PC-3 (cell line): ENCODE data around the gene WHRN. TPM values are rescaled to one million over a fixed set of nuclear protein-coding genes. Genes with fewer than 3 reads are reported as not detected.

Source experiments
- ATAC-seq: fragments of 200-7000 bp; cut with Tn5 transposase; 2 replicates; pipeline ENCODE4 v1.9.1; 2020; ENCODE audit warnings: mild to moderate bottlenecking, moderate library complexity
- BruUV-seq: library from RNA; stranded (reverse); fragments of 400-500 nt; replicated peaks from 2 replicates; lab custom pipeline; 2021; lab: Mats Ljungman, UMichigan
- CTCF ChIA-PET: fragments of 300-600 bp; sonication (Branson Sonifier 250); formaldehyde crosslinking; loops from one replicate; lab custom pipeline; 2022; ENCODE audit warnings: antibody characterized with exemption; lab: Charles Lee
- POLR2A ChIA-PET: fragments of 300-600 bp; sonication (Branson Sonifier 250); formaldehyde crosslinking; loops from one replicate; lab custom pipeline; 2022; ENCODE audit warnings: antibody characterized with exemption; ENCODE audit not compliant: unreplicated experiment; lab: Charles Lee
- DNase-seq: peaks from one replicate; pipeline ENCODE4 v3.0.0-alpha.2; 2015
- H2AFZ ChIP-seq: fragments of 300-600 bp; sonication (generic); 2 replicates; pipeline ENCODE4 v1.6.0; 2016; ENCODE audit warnings: antibody characterized with exemption, low read length
- H3F3A ChIP-seq: fragments of 300-600 bp; sonication (generic); one replicate; pipeline ENCODE4 v1.6.0; 2017; ENCODE audit warnings: antibody characterized with exemption, low read length, control low read depth, mild to moderate bottlenecking; ENCODE audit not compliant: unreplicated experiment
- H3K27ac ChIP-seq: fragments of 300-600 bp; sonication (generic); 2 replicates; pipeline ENCODE4 v1.5.1; 2016; ENCODE audit warnings: mild to moderate bottlenecking, low read length
- H3K27me3 ChIP-seq: fragments of 300-600 bp; sonication (generic); 2 replicates; pipeline ENCODE4 v1.6.1; 2016; ENCODE audit warnings: low read length, mixed read lengths
- H3K36me3 ChIP-seq: fragments of 300-600 bp; sonication (generic); 2 replicates; pipeline ENCODE4 v1.6.1; 2016; ENCODE audit warnings: low read depth, mixed run types, low read length, mixed read lengths
- H3K4me1 ChIP-seq: fragments of 300-600 bp; sonication (generic); 2 replicates; pipeline ENCODE4 v1.5.1; 2016; ENCODE audit warnings: low read length; ENCODE audit not compliant: insufficient read depth
- H3K4me2 ChIP-seq: fragments of 300-600 bp; sonication (generic); 2 replicates; pipeline ENCODE4 v1.6.0; 2016; ENCODE audit warnings: low read length
- H3K4me3 ChIP-seq: fragments of 300-600 bp; sonication (generic); 2 replicates; pipeline ENCODE4 v1.5.1; 2016; ENCODE audit warnings: mild to moderate bottlenecking, low read length, mixed read lengths
- H3K79me2 ChIP-seq: fragments of 300-600 bp; sonication (generic); 2 replicates; pipeline ENCODE4 v1.6.1; 2017; ENCODE audit warnings: low read length, mixed read lengths
- H3K9ac ChIP-seq: fragments of 300-600 bp; sonication (generic); 2 replicates; pipeline ENCODE4 v1.6.0; 2016; ENCODE audit warnings: mild to moderate bottlenecking, low read length
- H3K9me2 ChIP-seq: fragments of 300-600 bp; sonication (generic); replicated peaks from 2 replicates; pipeline ENCODE4 v1.6.1; 2016; ENCODE audit warnings: mixed run types, low read length, mixed read lengths
- H3K9me3 ChIP-seq: fragments of 300-600 bp; sonication (generic); 2 replicates; pipeline ENCODE4 v1.6.1; 2016; ENCODE audit warnings: low read length, mixed read lengths
- H4K20me1 ChIP-seq: fragments of 300-600 bp; sonication (generic); 2 replicates; pipeline ENCODE4 v1.6.1; 2016; ENCODE audit warnings: low read length, mixed read lengths
- EZH2 ChIP-seq: fragments of 300-600 bp; sonication (generic); IDR thresholded peaks from one replicate; pipeline ENCODE4 v1.6.1; 2017; ENCODE audit warnings: antibody characterized with exemption, mild to moderate bottlenecking, low read length; ENCODE audit not compliant: unreplicated experiment
- EZH2phosphoT487 ChIP-seq: fragments of 300-600 bp; sonication (generic); IDR thresholded peaks from 2 replicates; pipeline ENCODE4 v1.6.1; 2018; ENCODE audit warnings: mild to moderate bottlenecking, antibody characterized with exemption, low read length, borderline replicate concordance
- intact Hi-C: fragments of 100-400 bp; cut with micrococcal nuclease; formaldehyde crosslinking; loops from 2 replicates; pipeline ENCODE4 v1.9.0; 2023
- total RNA-seq: library from RNA; depleted of rRNA; stranded (reverse); fragments of >200 nt; gene quantifications from 2 replicates; pipeline ENCODE4 v1.2.3, GENCODE V29; 2014
- TF ChIP-seq, protein P1 (sequence below): fragments of 300-600 bp; sonication (generic); conservative IDR thresholded peaks from 2 replicates; pipeline ENCODE4 v1.5.1; 2017; ENCODE audit warnings: antibody characterized with exemption, low read depth, mild to moderate bottlenecking, low read length

Gene WHRN
- total RNA-seq, 1 experiment from 2014 or later = 10.5 TPM

GRCh38 chr9:114375386-114376175 lies 129.7 kb downstream of the WHRN start:
- no peaks in the 10 kb centered on the region for H3K27me3 ChIP-seq
- no peaks in the 10 kb centered on the region for H3F3A ChIP-seq
- ATAC-seq = no peak
- H4K20me1 ChIP-seq = no peaks in the 10 kb centered on the region
- TF ChIP-seq EZH2 (no peak), EZH2phosphoT487 (no peak)
- TF ChIP-seq, protein P1, sequence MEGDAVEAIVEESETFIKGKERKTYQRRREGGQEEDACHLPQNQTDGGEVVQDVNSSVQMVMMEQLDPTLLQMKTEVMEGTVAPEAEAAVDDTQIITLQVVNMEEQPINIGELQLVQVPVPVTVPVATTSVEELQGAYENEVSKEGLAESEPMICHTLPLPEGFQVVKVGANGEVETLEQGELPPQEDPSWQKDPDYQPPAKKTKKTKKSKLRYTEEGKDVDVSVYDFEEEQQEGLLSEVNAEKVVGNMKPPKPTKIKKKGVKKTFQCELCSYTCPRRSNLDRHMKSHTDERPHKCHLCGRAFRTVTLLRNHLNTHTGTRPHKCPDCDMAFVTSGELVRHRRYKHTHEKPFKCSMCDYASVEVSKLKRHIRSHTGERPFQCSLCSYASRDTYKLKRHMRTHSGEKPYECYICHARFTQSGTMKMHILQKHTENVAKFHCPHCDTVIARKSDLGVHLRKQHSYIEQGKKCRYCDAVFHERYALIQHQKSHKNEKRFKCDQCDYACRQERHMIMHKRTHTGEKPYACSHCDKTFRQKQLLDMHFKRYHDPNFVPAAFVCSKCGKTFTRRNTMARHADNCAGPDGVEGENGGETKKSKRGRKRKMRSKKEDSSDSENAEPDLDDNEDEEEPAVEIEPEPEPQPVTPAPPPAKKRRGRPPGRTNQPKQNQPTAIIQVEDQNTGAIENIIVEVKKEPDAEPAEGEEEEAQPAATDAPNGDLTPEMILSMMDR = no peak
- no peak overlapping the region for H3K27ac ChIP-seq
- H3K9me2 ChIP-seq = no peaks in the 10 kb centered on the region
- no TSS peak for BruUV-seq
- no peaks in the 10 kb centered on the region for H3K9me3 ChIP-seq
- no peak for DNase-seq
- H3K4me1 ChIP-seq = peaks cover 25% of the 10 kb centered on the region
- no peak overlapping the region for H2AFZ ChIP-seq
- no peak overlapping the region for H3K9ac ChIP-seq
- H3K79me2 ChIP-seq = no peaks in the 10 kb centered on the region
- ChIA-PET POLR2A (no interaction called here), CTCF (no interaction called here)
- H3K4me3 ChIP-seq = no peak overlapping the region
- H3K36me3 ChIP-seq = no peaks in the 10 kb centered on the region; the same call in 1 of the 2 replicates
- H3K4me2 ChIP-seq = no peak overlapping the region
- intact Hi-C loops = no loop called here

- H3K4me1 ChIP-seq = peaks cover 25% of the 10 kb centered on the region
- no peaks in the 10 kb centered on the region for H3K9me2 ChIP-seq
- H3K9me3 ChIP-seq = no peaks in the 10 kb centered on the region
- intact Hi-C loops = no loop called here
- no peaks in the 10 kb centered on the region for H4K20me1 ChIP-seq
- H3K4me2 ChIP-seq = no peak overlapping the region
- no peak for DNase-seq
- POLR2A ChIA-PET = no interaction called here
- TF ChIP-seq, protein P1 = no peak
- TF ChIP-seq EZH2phosphoT487 = no peak
- TF ChIP-seq EZH2 = no peak
- CTCF ChIA-PET = interaction anchor here (0.6 kb wide), 1 partner anchor 28 kb away, joined by 3 read pairs; no protein-coding TSS in a partner anchor
- no peaks in the 10 kb centered on the region for H3K79me2 ChIP-seq
- H3F3A ChIP-seq = no peaks in the 10 kb centered on the region
- H3K27ac ChIP-seq = no peak overlapping the region
- no peak overlapping the region for H2AFZ ChIP-seq
- H3K4me3 ChIP-seq = no peak overlapping the region
- no peaks in the 10 kb centered on the region for H3K27me3 ChIP-seq
- H3K9ac ChIP-seq = no peak overlapping the region
- no TSS peak for BruUV-seq
- H3K36me3 ChIP-seq = no peaks in the 10 kb centered on the region; the same call in 1 of the 2 replicates
- no peak for ATAC-seq
Observed at GRCh38 chr9:114374936-114375335, 130.3 kb downstream of the WHRN start.
